Measurements from ENCODE around the gene AHSP. TPM values are rescaled to one million over a fixed set of nuclear protein-coding genes. Genes with fewer than 3 reads are reported as not detected.

AHSP gene
- total RNA-seq, 4 donors from 2014 or later, result 4.7 TPM; not detected in 3

DNA sequence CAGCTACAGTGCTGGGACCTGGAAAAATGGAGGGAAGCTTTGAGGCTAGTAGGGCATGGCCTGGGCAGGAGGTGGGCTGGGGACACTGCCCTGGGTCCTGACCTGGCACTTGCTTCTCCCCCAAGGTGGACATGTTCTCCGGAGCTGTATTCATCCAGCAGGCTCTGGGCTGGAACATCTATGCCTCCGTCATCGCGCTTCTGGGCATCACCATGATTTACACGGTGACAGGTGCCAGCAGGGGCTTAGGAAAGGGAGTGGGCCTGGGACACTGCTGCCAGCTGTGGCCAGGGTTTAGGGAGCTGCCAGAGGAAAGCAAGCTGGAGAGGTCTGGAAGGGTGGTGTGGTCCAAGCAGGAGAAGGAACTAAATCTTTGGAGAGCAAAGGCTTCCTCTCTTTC is 41.7 kb upstream of the AHSP start:
- TF ChIP-seq, protein P1, sequence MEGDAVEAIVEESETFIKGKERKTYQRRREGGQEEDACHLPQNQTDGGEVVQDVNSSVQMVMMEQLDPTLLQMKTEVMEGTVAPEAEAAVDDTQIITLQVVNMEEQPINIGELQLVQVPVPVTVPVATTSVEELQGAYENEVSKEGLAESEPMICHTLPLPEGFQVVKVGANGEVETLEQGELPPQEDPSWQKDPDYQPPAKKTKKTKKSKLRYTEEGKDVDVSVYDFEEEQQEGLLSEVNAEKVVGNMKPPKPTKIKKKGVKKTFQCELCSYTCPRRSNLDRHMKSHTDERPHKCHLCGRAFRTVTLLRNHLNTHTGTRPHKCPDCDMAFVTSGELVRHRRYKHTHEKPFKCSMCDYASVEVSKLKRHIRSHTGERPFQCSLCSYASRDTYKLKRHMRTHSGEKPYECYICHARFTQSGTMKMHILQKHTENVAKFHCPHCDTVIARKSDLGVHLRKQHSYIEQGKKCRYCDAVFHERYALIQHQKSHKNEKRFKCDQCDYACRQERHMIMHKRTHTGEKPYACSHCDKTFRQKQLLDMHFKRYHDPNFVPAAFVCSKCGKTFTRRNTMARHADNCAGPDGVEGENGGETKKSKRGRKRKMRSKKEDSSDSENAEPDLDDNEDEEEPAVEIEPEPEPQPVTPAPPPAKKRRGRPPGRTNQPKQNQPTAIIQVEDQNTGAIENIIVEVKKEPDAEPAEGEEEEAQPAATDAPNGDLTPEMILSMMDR (IDR thresholded peaks at IDR 0.05; ENCODE audit: low read depth), result no peak

DNA sequence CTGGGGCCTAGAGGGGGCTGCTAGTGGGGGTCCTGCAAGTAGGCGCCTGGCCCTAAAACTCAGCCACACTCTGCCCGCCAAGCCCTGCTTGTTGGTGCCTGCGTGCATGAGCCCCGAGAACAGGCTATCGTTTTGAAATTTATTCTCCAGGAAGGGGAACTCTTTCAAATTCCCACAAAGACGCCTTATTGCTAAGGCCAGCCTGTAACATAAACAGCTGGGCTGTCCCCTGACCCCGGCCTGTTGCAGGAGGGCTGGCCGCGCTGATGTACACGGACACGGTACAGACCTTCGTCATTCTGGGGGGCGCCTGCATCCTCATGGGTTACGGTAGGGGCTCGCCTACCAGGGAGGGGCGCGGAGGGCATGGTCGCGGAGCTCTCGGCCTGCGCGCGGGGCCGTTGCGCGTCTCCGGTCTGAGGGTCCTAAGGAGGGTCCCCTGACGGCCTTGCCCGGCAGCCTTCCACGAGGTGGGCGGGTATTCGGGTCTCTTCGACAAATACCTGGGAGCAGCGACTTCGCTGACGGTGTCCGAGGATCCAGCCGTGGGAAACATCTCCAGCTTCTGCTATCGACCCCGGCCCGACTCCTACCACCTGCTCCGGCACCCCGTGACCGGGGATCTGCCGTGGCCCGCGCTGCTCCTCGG is 40.5 kb upstream of the AHSP start:
- TF ChIP-seq, protein P1 (IDR thresholded peaks at IDR 0.05; ENCODE audit: low read depth), result no peak

DNA sequence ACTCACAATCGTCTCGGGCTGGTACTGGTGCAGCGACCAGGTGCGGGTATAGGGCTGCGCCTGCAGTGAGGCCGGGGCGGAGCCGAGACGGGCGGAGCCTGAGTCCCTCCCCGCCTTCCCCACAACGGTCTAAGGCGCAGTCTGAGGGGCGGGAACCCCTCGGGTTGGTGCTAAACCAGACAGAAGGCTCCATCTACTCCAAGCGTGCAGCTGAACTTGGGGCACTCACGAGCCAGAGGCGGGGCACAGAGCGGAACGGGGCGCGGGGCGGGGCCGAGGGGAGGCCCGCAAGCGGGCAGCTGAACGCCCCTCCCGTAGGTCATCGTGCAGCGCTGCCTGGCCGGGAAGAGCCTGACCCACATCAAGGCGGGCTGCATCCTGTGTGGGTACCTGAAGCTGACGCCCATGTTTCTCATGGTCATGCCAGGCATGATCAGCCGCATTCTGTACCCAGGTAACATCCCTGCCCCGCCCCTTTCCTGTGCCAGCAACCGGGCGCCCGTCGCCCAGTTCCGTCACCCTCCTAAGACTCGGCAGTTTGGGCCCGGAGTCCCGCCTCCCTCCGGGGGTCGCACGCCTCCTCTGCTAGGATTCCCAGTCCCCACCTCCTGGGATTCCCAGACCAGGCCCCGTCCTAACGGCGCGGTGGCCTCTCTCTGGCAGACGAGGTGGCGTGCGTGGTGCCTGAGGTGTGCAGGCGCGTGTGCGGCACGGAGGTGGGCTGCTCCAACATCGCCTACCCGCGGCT is 39.8 kb upstream of the AHSP start:
- TF ChIP-seq, protein P1 (IDR thresholded peaks at IDR 0.05; ENCODE audit: low read depth), result no peak

DNA sequence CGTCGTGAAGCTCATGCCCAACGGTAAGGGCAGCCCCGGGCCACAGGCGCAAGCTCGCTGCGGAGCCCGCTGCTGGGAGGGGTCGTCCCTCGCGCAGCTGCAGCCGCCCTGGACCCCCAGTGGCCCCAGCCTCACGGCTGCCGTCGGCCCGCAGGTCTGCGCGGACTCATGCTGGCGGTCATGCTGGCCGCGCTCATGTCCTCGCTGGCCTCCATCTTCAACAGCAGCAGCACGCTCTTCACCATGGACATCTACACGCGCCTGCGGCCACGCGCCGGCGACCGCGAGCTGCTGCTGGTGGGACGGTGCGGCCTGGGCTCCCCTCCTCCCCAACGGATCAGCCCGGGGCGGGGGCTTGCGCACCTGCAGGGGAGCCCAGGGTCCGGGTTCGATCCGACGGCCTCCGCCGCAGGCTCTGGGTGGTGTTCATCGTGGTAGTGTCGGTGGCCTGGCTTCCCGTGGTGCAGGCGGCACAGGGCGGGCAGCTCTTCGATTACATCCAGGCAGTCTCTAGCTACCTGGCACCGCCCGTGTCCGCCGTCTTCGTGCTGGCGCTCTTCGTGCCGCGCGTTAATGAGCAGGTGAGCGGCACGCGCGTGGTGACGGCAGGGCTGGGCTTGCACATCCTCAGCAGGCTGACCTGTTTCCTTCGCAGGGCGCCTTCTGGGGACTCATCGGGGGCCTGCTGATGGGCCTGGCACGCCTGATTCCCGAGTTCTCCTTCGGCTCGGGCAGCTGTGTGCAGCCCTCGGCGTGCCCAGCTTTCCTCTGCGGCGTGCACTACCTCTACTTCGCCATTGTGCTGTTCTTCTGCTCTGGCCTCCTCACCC is 39.0 kb upstream of the AHSP start:
- TF ChIP-seq, protein P1 (IDR thresholded peaks at IDR 0.05; ENCODE audit: low read depth), result no peak

DNA sequence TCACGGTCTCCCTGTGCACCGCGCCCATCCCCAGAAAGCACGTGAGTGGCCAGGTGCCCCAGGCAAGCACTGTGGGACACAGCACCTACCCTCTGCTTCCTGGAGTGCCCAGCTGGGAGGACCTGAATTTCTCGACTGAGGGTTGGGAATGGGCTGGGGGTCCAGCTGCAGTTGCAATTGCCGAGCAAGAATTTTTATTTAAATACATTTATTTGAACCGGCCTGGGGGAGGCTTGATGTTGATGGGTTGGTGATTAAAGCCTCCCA is 38.5 kb upstream of the AHSP start:
- TF ChIP-seq, protein P1 (IDR thresholded peaks at IDR 0.05; ENCODE audit: low read depth), result no peak

DNA sequence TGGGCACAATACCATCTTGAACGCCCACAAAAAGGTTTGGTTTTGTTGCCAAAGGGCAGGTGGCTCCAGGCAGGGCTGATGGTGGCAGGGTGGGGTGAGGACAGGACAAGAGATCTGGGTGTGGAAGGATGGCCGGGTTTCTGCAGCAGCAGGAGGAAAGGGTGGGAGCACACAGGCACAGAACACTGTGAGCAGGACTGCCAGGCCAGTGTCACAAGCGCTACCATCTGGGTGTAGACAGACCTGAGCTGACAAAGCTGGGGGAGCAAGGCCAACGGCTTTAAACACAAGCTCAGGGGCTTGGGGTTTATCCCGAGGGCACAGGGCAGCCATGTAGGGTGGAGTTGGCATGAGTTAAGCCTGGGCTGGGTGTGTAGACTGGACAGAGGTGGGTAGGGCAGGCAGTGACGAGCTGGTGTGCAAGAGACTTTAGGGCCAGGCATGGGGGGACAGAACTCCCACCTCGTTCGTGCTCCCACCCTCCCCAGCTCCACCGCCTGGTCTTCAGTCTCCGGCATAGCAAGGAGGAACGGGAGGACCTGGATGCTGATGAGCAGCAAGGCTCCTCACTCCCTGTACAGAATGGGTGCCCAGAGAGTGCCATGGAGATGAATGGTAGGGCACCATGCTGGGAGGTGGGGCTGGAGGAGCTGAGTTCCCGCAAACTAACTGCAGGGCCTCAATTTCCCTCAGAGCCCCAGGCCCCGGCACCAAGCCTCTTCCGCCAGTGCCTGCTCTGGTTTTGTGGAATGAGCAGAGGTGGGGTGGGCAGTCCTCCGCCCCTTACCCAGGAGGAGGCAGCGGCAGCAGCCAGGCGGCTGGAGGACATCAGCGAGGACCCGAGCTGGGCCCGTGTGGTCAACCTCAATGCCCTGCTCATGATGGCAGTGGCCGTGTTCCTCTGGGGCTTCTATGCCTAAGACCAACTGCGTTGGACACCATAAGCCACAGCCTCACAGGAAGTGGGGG is 37.8 kb upstream of the AHSP start:
- TF ChIP-seq, protein P1 (IDR thresholded peaks at IDR 0.05; ENCODE audit: low read depth), result no peak

All from subcutaneous adipose tissue (tissue), 4 donors.